ENCODE results near the gene BBS2.

GRCh38 chr16:56451753-56452689, 67.8 kb downstream of the BBS2 start:
- TF ChIP-seq CTCF (IDR thresholded peaks at IDR 0.05 in 8 of 11, conservative IDR thresholded peaks at IDR 0.05 in 3 of 11) (no peak), POLR2AphosphoS5 (IDR thresholded peaks at IDR 0.05) (no peak), POLR2A (IDR thresholded peaks at IDR 0.05) (no peak)
